K562 (cell line): Measurements from ENCODE around the gene CD248. TPM values are rescaled to one million over a fixed set of nuclear protein-coding genes. Genes with fewer than 3 reads are reported as not detected.

Experiments
- ARHGAP35 ChIP-seq: fragments of 450-650 bp; IDR thresholded peaks from 2 replicates; pipeline ENCODE4 v1.6.1; 2018; ENCODE audit not compliant: partially characterized antibody
- CCAR2 ChIP-seq: fragments of 200-400 bp; formaldehyde crosslinking; IDR thresholded peaks from 2 replicates; pipeline ENCODE4 v1.6.1; 2017; ENCODE audit warnings: mild to moderate bottlenecking, low read depth, low read length
- CHAMP1 ChIP-seq: fragments of 450-650 bp; IDR thresholded peaks from 2 replicates; pipeline ENCODE4 v1.6.1; 2016; ENCODE audit warnings: mild to moderate bottlenecking
- EP300 ChIP-seq: IDR thresholded peaks from 2 replicates; pipeline ENCODE4 v1.6.1; 2012; ENCODE audit warnings: low read length, improper control_type of control experiment
- EZH2 ChIP-seq: IDR thresholded peaks from 2 replicates; pipeline ENCODE4 v1.6.1; 2012; ENCODE audit warnings: low read depth, mild to moderate bottlenecking, inconsistent platforms, low read length, borderline replicate concordance
- KDM1A ChIP-seq, 2 experiments: fragments of 450-650 bp; IDR thresholded peaks; 2 replicates each; pipeline ENCODE4 v1.6.1; 2016; ENCODE audit warnings: mild to moderate bottlenecking in 2 of 2
- MCM5 ChIP-seq: fragments of 450-650 bp; IDR thresholded peaks from 2 replicates; pipeline ENCODE4 v1.6.1; 2016; ENCODE audit warnings: low read depth
- MNT ChIP-seq, 2 experiments: fragments of 450-650 bp; conservative IDR thresholded peaks; 2 replicates each; pipeline ENCODE4 v1.6.1; 2017; ENCODE audit warnings: mild to moderate bottlenecking in 2 of 2, moderate library complexity in 2 of 2
- PCBP2 ChIP-seq: fragments of 200-400 bp; formaldehyde crosslinking; IDR thresholded peaks from 2 replicates; pipeline ENCODE4 v1.6.1; 2018; ENCODE audit warnings: low read length, low read depth, mild to moderate bottlenecking, moderate library complexity; ENCODE audit not compliant: poor library complexity, severe bottlenecking
- PHF8 ChIP-seq: fragments of 200-600 bp; sonication (generic); IDR thresholded peaks from 2 replicates; pipeline ENCODE4 v1.6.1; 2012; ENCODE audit warnings: mixed run types, mild to moderate bottlenecking, inconsistent platforms, low read length, moderate library complexity, borderline replicate concordance
- POLR2B ChIP-seq: fragments of 450-650 bp; IDR thresholded peaks from 2 replicates; pipeline ENCODE4 v1.6.1; 2018; ENCODE audit warnings: low read depth; ENCODE audit not compliant: partially characterized antibody
- REST ChIP-seq, 2 experiments: fragments of 450-650 bp; formaldehyde crosslinking in 1 of 2; IDR thresholded peaks; 2 replicates each; pipeline versions ENCODE4 v1.4.0 to v1.6.1; 2014 to 2020; ENCODE audit warnings: mild to moderate bottlenecking in 2 of 2, borderline replicate concordance in 1 of 2, low read depth in 1 of 2
- RFX7 ChIP-seq: fragments of 250-450 bp; sonication (Bioruptor Pico); IDR thresholded peaks from 2 replicates; pipeline ENCODE4 v1.5.1; 2021; ENCODE audit warnings: mild to moderate bottlenecking
- ZBTB12 ChIP-seq: fragments of 250-450 bp; sonication (Bioruptor Pico); IDR thresholded peaks from 2 replicates; pipeline ENCODE4 v1.4.0; 2020
- polyA plus RNA-seq, 8 experiments: library from polyadenylated mRNA; depleted of rRNA in 4 of 8; stranded (reverse) in 5 of 8; unstranded in 3 of 8; fragments of >200 nt; fragmentation: Nextera tagmentation in 2 of 8; fragmentation: Illumina TruSeq in 1 of 8; extraction: Ambion mirVana in 2 of 8; extraction: Trizol in 1 of 8; gene quantifications; 2 replicates each; pipeline versions ENCODE4 v1.2.1 to v1.2.3, GENCODE V29; 2011 to 2014; ENCODE audit warnings: inconsistent platforms in 1 of 8, missing spikeins in 1 of 8
- total RNA-seq, 7 experiments: library from RNA; depleted of rRNA in 6 of 7; stranded (reverse); fragments of >200 nt in 6 of 7; fragmentation: Illumina TruSeq in 2 of 7; extraction: Trizol in 2 of 7; gene quantifications; 2 replicates each; pipeline versions ENCODE4 v1.2.1 to v1.2.3, GENCODE V29; 2011 to 2021; ENCODE audit warnings: low replicate concordance in 1 of 7

The CD248 gene
- total and polyA plus RNA-seq, 9 of the 15 experiments (the other 6 are each of a cell fraction or from before 2014, with no cell fraction given): 0.09 TPM; not detected in 8

- TF ChIP-seq CHAMP1 (no peak), MCM5 (no peak), ZBTB12 (CRISPR knock-in tag) (no peak; the same call in 1 of the 2 replicates), EP300 (no peak), RFX7 (CRISPR knock-in tag) (no peak), POLR2B (peak; percentile 43), MNT (conservative IDR thresholded peaks at IDR 0.05) (peak in 1 of 2 experiments; percentile 51; a peak in 2 of 4 replicates), PHF8 (peak; percentile 49; the same call in 1 of the 2 replicates), PCBP2 (no peak), EZH2 (no peak), CCAR2 (no peak), REST (IDR thresholded peaks at IDR 0.05; ENCODE audit: borderline replicate concordance) (no peak), REST (CRISPR knock-in tag; IDR thresholded peaks at IDR 0.05; ENCODE audit: low read depth) (no peak), KDM1A (IDR thresholded peaks at IDR 0.05) (no peak), ARHGAP35 (no peak)
Measured at GRCh38 chr11:66268244-66268951, 48.4 kb downstream of the CD248 start, which contains the start of gene RAB1B (continued).
